NB4 (cell line): ENCODE results near the gene TUBB4B.

Experiments
- DNase-seq: peaks from one replicate; pipeline ENCODE4 v3.0.0; 2010; ENCODE audit warnings: low read depth
- H3K4me3 ChIP-seq: one replicate; pipeline ENCODE4 v1.5.1; 2011; ENCODE audit warnings: mild to moderate bottlenecking, low read depth, low read length, moderate library complexity
- CTCF ChIP-seq: IDR thresholded peaks from one replicate; pipeline ENCODE4 v1.5.1; 2012; ENCODE audit warnings: low read depth, low read length
- MAX ChIP-seq: IDR thresholded peaks from 2 replicates; pipeline ENCODE4 v1.6.1; 2011; ENCODE audit warnings: low read depth, low read length
- MYC ChIP-seq: IDR thresholded peaks from 2 replicates; pipeline ENCODE4 v1.6.1; 2011; ENCODE audit warnings: low read depth, low read length
- POLR2A ChIP-seq: IDR thresholded peaks from 2 replicates; pipeline ENCODE4 v1.6.1; 2011; ENCODE audit warnings: mild to moderate bottlenecking; ENCODE audit not compliant: insufficient read length; ENCODE audit errors: extremely low read depth

TUBB4B gene

GRCh38 chr9:137273095-137273490 is 32.0 kb downstream of the TUBB4B start:
- no peak overlapping the region for H3K4me3 ChIP-seq
- DNase-seq: no peak
- TF ChIP-seq POLR2A (no peak), MAX (no peak)

DNA sequence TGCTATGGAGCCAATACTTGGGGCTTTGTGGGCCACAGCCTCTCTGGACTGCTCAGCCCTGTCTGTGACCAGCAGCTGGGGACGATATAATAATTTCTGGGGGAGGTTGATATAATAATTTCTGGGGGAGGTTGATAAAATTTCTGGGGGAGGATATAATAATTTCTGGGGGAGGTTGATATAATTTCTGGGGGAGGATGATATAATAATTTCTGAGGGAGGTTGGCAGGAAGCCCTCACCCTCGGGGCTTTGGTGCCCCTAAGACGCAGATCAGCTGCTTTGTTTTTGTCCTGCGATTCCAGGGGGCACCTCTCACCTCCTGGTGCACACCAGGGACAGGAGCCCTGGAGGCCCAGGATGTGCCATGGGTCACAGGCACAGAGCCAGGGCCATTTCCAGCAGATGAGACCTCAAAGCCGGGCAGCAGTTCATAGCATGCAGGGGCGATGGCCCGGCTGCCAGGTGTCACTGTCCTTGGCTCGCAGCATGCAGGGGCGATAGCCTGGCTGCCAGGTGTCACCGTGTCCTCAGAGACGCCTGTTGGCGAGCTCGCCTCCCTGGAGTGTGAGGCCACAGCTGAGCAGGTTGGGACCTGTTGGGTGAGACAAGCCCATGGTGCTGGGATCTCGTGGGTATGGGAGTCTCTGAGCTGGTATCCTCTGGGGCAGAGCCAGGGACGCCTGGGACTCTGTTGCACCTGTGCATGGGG is 32.7 kb downstream of the TUBB4B start:
- no peak overlapping the region for H3K4me3 ChIP-seq
- no peak for DNase-seq
- TF ChIP-seq MAX (no peak), CTCF (no peak), MYC (no peak), POLR2A (no peak)

GRCh38 chr9:137275203-137275587 is 34.1 kb downstream of the TUBB4B start:
- TF ChIP-seq MYC (no peak), POLR2A (no peak), CTCF (no peak), MAX (no peak)
- DNase-seq: no peak
- no peak overlapping the region for H3K4me3 ChIP-seq

- no peak for DNase-seq
- TF ChIP-seq MYC (no peak), CTCF (no peak), MAX (no peak), POLR2A (no peak)
- H3K4me3 ChIP-seq: no peak overlapping the region
Observed at GRCh38 chr9:137275588-137276472, 34.7 kb downstream of the TUBB4B start.

- DNase-seq: peak; percentile 91
- TF ChIP-seq MAX: peak; percentile 97
- TF ChIP-seq MYC: peak; percentile 98
- TF ChIP-seq POLR2A: no peak
- H3K4me3 ChIP-seq: peak overlapping the region; percentile 63
Observed at GRCh38 chr9:137276473-137277328, 35.6 kb downstream of the TUBB4B start.

GRCh38 chr9:137277329-137278041 is 36.4 kb downstream of the TUBB4B start, which contains the start of gene TOR4A:
TSS of gene TOR4A (plus strand) at chr9:137277726. CDS start at chr9:137278690, 964 bp downstream.
- peak; percentile 95 for DNase-seq
- H3K4me3 ChIP-seq: peak within 1 kb of the TSS; percentile 63
- TF ChIP-seq POLR2A (peak; percentile 38), MYC (peak; percentile 12; the same call in 1 of the 2 replicates), MAX (no peak), CTCF (no peak)
